ENCODE measurements around the gene RSPH6A. TPM values are rescaled to one million over a fixed set of nuclear protein-coding genes. Genes with fewer than 3 reads are reported as not detected.

Gene RSPH6A
- total and polyA plus RNA-seq, 2 of the 13 experiments (the other 11 are each of a cell fraction or from before 2014, with no cell fraction given) = 0.07 TPM; not detected in 1

GRCh38 chr19:45862564-45863334 is 47.6 kb upstream of the RSPH6A start, which contains the start of gene SYMPK (continued):
- TF ChIP-seq ZNF766 (CRISPR knock-in tag; IDR thresholded peaks at IDR 0.05; ENCODE audit: borderline replicate concordance) (no peak), HBP1 (CRISPR knock-in tag; IDR thresholded peaks at IDR 0.05; ENCODE audit: low read depth) (no peak), NCOR1 (IDR thresholded peaks at IDR 0.05; ENCODE audit: borderline replicate concordance, low read length) (no peak), TGIF2 (CRISPR knock-in tag; IDR thresholded peaks at IDR 0.05) (0 out of 2 replicates have a peak, but pooled peaks have one; percentile 0), ZNF784 (CRISPR knock-in tag; IDR thresholded peaks at IDR 0.05; ENCODE audit: borderline replicate concordance) (no peak; the same call in 1 of the 2 replicates), ZNF263 (CRISPR knock-in tag; IDR thresholded peaks at IDR 0.05) (no peak), MYNN (CRISPR knock-in tag; IDR thresholded peaks at IDR 0.05; ENCODE audit: low read depth) (no peak), HNF4G (IDR thresholded peaks at IDR 0.05; ENCODE audit: borderline replicate concordance, low read depth, low read length) (no peak), HNF4G (CRISPR knock-in tag; IDR thresholded peaks at IDR 0.05; ENCODE audit: borderline replicate concordance, low read depth) (no peak), ZGPAT (CRISPR knock-in tag; IDR thresholded peaks at IDR 0.05) (peak; percentile 81; the same call in 1 of the 2 replicates), SNAPC2 (CRISPR knock-in tag; IDR thresholded peaks at IDR 0.05) (no peak), MLLT10 (CRISPR knock-in tag; IDR thresholded peaks at IDR 0.05) (no peak), ZKSCAN1 (IDR thresholded peaks at IDR 0.05; ENCODE audit: low read length) (no peak), ZNF326 (CRISPR knock-in tag; IDR thresholded peaks at IDR 0.05; ENCODE audit: borderline replicate concordance) (no peak), KDM6A (CRISPR knock-in tag; IDR thresholded peaks at IDR 0.05; ENCODE audit: low read depth) (no peak), CC2D1A (CRISPR knock-in tag; IDR thresholded peaks at IDR 0.05) (no peak), SAP130 (CRISPR knock-in tag; IDR thresholded peaks at IDR 0.05; ENCODE audit: low read depth) (peak; percentile 79), ZMYM2 (CRISPR knock-in tag; IDR thresholded peaks at IDR 0.05) (no peak), RORA (CRISPR knock-in tag; IDR thresholded peaks at IDR 0.05) (no peak), AGO2 (optimal IDR thresholded peaks at IDR 0.05; ENCODE audit: low read depth, low read length) (peak; percentile 60), ZNF543 (CRISPR knock-in tag; IDR thresholded peaks at IDR 0.05) (no peak), ARID5B (CRISPR knock-in tag; IDR thresholded peaks at IDR 0.05) (no peak; the same call in 1 of the 2 replicates), DPF2 (CRISPR knock-in tag; IDR thresholded peaks at IDR 0.05; ENCODE audit: borderline replicate concordance, low read depth) (no peak), NR2C2 (CRISPR knock-in tag; IDR thresholded peaks at IDR 0.05; ENCODE audit: borderline replicate concordance) (peak; percentile 90)

All from HepG2 (cell line).